Inflammatory macrophage treated with lipopolysaccharide for 4 hours (primary cell): ENCODE measurements around the gene DLG1.

Experiments used
- DNase-seq: peaks from one replicate; pipeline ENCODE4 v3.0.0-alpha.2; 2020

Gene DLG1

DNA sequence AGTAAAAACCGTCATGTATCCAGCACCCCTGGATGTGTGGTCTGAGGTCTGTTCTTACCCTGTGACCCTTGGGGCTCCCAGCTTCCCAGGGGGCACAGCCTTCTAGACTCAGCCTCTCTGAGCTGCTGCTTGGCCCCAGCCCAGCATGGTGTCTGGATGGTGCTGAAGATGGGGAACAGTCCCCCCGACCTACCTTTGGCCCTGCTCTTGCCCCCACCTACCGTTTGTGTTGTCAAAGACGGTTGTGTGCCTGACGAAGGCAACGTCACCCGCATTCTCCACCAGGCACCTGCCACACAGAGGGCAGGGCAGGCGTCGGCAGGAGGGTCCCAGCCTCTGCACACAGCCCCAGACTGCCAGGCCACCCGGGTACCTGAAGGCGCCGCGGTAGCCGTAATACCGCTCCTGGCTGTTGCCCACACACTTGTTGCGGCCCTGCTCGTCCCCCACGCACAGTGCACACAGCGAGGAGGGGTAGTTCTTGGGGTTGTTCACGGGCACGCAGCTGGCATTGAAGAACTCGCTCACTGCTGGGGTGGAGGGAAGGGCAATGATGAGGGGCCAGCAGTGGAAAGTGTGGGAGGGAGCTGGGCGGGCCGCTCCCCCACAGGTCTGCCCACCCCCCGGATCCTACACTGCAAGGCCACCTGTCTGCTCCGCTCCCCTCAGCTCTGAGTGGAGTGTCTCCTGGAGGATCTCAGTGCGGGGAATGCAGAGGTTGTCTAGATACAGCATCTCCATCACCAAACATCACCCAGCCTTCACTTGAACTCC lies 289.8 kb downstream of the DLG1 start:
- no peak for DNase-seq

DNA sequence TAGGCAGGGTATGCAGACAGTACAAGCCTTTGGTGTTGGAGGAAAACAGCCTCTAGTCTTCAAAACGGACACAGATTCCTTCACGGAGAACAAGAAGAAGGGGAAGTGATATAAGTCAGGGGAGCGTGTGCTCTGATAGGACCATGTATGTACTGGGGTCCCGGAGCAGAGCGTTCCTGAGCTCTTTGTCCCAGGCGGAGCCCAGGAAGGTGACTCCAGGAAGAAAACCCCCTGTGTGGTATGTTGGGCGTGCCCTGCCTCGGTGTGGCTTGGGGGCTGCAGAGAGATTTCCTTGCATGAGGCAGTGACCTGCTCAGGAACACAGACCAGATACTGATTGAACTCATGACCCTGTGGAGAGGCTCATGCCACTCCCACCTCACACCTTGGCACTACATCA lies 290.5 kb downstream of the DLG1 start:
- DNase-seq = no peak

DNA sequence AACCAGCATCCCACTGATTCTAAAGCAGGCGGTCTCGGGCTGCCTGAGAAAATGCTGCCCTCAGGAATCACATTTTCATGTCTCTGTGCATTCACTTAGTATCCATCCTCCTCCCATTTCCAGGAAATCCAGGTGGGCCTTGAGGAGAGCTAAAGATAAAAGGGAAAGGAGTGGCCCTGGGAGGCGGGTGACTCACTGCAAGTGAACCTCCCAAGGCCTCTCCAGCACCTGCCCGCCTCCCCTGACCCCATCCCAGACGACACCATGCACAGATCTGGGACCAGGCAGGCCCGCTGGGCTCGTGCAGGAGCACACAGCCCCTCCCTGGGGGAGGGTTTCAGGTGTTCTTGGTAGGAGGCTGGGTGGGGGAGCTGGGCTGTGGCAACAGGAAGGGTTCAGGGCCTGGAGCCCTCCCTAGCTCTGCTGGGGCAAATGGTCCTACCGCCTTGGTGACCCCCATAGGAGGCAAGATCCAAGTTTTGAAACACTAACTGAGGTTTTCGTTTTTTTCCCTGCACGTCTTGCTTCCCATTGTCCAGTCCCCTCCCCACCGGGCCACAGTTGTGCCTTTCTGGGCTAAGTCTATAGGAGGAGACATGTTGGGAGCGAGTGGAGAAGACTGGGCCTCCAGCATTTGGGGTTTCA lies 291.0 kb downstream of the DLG1 start:
- no peak for DNase-seq

DNA sequence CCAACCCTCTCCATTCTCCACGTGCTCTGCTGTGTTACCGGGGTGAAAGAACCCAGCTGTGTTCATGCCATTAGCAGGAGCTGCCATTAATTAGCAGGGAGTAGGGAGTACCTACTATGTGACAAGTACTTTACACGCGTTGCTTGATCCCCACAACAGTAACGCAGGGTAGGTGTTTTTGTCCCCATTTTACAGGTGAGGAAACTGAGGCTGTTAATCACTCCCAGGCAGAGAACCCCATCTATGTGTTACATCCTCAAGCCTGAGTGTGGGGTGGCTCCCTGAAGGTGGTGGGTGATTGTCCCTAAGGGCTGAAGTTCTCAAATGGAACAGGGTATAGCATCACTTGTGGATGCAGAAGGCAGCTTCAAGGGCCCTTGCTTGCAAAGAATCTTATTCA lies 291.6 kb downstream of the DLG1 start:
- DNase-seq = no peak

DNA sequence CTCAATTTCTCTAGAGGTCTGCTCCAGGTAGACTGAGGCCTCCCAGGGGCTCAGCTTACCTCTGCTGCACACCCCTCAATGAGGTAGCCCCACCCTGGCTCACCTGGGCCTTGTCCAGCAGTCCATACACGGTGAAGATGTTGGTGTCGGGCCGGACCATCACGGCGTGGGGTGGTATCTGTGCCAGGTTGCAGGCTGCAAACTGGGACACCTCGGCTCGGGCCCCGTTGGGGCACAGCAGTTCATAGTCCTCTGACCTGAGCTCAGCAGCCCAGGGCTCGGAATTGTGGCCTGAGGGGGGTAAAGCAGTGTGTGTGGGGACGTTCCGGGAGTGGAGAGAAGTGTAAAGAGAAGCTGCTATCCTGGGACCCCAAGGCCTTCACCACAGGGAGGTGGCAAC lies 292.0 kb downstream of the DLG1 start:
- no peak for DNase-seq

DNA sequence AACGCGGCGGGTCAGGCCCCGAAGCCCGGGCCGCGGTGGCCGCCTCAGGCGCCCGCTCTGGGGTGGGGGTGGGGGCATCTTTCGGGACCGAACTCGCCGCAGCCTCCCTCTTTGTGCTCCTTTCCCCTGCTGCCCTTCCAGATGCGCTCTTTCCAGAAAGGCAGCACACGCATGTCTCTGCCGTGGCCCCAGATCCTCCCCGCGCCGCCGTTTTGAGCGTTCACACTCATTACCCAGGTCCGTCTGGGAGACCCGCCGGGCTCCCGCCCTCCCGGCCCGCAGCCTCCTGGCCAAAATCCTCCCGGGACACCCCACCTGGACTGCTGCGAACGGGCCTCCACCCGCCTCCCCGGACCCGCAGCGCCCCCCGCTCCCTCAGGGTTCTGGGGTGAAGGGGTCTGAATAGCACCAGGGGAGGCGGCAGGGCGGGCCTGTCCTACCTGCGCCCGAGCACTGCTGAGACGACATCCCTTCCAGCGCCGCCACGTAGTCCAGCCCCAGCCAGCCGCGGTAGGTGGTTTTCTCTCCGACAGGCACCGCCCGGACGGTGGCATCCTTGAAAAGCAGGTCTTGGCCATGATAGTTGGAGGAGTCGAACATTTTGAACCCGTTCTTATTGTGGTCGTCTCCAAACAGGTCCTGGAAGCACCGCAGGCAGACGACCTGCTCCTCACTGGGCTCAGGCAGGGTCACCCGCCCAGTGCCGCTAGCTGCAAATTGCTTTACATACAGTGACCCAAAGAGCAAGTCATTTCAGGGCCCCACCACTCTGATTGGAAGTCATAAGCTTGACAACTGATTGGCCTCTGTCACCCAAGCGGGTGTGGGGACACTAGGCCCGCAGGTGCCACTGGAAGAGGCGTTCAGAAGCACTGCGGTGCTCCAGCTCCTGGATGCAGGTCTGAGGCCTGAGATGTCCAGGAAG lies 294.7 kb downstream of the DLG1 start:
- DNase-seq = no peak

DNA sequence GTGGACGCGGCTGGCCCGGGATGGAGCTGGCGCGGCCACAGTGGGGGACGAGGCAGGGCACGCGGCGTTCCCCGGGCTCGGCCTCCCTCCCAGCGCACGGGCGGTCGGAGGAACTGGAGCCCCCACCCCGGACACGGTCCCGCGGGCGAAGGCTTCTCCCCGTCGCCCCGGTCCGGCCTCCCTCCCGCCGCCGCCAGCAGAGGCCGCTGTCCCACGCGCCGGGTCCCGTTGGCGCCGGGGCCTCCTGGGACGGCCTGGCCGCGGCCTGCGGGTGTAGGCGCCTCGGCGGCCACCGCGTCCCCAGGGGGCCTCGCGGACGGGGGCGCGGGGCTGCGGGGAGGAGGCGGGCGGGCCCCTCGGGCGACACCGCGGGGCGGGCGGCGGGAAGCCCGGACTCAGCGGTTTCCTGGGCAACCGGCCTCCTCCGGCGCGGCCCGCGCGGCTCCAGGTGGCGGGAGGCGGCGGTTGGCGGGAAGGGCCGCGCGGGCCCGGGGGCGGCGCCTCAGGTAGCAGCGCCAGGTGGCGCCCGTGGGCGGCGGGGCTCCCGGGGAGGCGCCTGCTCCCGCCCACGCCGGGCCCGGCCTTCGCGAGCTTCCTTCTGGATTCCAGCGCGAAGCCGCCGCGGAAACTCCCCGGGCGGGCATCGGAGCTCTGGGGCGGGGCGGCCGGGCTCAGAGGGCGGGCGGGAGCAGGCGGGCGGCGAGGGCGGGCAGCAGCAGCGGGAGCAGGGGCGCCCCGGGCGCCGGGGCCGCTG lies 295.5 kb downstream of the DLG1 start:
- peak; percentile 77 for DNase-seq

DNA sequence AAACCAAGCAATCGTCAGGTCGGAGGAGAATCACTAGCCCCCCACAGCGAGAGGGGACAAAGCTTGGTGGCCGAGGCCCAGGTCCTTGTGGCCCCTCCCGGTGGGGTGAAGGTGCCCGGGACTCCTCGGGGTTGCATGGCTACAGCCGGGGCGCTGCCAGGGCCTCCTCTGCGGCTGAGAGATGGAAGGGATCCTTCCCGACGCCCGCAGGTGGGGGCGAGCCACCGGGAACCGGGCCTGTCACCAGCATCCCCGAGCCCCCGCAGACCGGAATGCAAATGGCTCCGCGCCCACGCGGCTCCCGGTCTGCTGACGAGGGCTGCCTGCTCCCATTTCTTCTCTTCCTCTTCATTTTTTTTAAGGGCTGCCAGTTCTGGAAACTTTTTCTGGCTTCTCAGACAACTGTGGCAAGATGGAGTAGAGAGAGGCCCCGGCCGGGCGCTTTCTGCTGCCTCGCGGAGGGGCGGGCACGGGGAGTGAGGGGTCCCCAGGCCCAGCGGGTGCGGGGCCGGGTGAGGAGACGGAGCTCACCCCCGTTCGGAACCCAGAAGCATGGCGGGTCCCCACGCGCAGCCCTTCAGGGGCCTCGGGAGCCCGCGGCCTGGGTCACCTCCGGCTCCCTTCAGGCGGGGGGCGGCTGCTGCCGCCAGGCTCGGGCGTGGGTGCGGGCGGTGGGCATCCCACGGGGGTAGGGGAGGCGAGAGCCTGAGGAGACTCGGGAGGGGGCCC lies 296.3 kb downstream of the DLG1 start:
- peak; percentile 42 for DNase-seq

DNA sequence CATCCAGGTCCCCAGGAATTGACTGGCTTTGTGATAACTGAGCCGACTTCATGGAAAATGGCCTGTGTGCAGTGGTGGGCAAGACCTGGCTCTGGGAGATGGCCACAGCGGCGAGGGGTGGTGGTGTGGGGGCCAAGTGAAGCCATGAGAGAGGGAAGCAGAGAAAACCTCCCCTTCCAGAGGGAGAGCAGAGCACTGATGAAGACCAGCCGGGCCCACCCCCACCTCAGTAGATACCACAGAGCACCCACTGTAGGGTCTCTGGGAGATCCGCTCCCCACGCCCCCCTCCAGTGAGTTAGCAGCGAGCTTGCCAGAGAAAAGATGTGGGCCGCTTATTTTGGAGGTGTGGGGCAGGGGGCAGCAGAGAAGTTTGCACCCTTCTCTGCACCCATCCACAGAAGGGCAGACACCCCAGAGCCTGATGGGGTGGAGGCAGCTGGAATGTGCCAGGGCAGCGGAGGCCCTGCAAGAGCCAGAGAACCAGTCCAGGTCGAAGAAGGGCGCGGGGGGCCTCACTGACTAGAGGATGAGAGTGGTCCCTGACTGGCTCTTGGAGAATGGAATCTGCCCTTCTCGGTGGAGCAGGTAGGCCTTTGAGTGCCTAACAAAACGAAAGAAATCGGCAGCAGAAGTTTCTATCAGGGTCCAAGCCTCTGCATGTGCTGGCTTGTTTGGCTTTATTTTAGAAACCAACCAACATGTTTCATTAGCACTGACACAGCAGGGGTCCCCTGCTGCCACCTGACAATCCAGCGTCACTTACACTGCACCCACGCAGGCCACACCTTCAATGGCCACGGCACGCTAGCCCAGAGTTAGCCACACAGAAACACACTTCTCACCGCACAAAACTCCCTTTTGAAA lies 297.1 kb downstream of the DLG1 start:
- DNase-seq = no peak

DNA sequence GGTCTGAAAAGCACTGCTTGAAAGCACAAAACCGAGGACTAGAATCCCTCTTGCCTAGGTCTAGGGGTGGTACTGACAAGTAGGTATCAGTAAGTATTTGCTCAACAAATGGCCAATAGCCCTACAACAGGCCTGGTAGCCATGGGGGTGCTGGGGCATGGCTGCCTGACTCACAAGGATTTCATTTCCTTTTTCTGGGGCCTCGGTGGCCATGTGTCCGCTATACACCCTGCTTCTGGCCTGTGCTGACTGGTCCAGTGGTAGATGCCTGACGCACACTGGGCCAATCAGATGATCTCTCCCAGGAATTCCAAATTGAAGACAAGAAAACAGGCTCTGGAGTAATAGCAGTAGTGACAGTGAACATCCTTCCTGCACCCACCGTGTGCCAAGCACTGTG lies 298.2 kb downstream of the DLG1 start:
- DNase-seq = peak; percentile 63

DNA sequence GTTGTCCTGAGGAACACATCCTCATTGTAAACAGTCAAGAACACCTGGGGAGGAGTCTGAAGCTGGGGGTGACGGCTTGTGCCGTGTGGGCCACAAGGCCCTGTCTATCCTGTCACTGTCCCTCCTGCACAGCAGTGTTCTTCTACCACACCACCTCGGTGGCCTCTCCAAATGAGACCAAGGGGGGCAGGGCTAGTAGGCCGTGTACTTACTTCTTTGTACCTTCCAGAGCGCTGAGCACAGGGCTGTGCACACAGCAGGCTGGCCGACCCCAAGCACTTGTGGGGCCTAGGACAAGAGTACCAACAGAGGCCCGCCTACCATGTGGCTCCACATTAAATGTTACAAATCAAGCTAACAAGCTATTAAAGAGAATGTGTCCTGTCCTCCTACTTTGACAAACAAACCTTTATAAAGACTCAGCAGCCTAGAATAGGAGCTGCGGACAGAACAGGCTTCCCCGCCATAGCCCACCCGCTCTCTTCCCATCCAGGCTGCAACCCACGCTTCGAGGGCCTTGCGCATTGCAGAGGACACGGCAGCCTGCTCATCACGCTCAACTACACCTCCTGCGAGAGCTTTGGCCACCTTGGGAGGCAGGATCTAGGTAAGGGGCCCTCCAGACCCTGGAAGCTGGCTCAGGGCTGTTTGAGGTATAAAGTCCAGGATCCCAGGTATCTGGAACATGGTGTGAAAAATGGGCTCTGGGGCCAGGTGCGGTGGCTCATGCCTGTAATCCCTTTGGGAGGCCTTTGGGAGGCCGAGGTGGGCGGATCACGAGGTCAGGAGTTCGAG lies 299.2 kb downstream of the DLG1 start:
- DNase-seq = no peak

DNA sequence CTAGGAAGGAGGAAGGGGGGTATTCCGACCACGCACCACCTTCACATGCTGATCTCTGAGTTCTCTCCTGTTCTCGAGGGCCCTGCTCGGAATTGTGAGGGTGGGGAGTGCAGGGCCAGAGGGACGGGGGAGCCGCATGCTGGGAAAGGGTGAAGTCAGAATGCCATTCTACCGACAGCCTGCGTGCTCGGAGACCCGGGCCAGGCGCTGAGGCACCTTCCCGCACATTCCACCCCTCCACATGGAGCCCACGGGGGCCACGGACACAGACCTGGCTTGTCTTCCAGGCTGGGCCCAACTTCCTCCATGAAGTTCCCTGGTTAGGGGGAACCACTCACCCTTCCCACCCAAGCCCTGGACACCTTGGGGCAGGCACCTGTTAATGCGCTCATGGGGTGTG lies 301.1 kb downstream of the DLG1 start:
- no peak for DNase-seq

DNA sequence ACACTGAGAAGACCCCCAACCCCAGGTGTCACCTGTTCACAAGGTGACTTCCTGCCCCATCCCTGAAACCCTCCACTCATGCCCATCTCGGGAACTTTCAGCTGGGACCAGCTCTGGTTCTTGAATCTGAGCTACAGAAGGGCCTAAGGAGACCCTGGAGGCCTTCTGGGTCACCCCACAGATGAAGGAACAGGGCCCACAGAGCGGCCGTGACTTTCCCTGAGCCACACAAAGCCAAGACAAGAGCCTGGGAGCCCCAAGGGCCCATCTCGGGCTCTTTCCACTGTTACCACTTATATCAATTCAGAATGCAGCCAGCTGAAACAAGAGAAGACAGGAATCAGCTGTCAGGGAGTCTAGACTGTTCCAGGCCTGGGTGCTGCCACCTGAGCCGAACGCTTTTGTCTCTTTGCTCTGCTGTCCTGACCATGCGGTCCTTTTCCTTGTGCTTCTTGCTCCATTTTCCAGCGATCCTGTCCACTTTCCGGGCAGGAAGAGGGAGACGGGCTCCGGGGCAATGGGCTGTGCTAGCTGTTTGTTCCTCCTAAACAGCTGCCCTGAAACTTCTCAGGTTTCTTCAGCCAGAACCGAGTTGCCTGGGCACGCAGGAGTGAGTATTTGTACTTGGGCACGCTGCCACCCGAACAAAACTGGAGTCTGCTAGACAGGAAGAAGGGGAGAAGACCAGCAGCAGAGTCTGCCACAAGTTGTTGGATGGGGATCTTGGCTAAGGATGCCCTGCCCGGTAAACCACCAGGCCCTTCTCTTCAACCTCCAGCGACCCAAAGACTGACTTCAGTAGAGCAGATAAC lies 301.8 kb downstream of the DLG1 start:
- no peak for DNase-seq

DNA sequence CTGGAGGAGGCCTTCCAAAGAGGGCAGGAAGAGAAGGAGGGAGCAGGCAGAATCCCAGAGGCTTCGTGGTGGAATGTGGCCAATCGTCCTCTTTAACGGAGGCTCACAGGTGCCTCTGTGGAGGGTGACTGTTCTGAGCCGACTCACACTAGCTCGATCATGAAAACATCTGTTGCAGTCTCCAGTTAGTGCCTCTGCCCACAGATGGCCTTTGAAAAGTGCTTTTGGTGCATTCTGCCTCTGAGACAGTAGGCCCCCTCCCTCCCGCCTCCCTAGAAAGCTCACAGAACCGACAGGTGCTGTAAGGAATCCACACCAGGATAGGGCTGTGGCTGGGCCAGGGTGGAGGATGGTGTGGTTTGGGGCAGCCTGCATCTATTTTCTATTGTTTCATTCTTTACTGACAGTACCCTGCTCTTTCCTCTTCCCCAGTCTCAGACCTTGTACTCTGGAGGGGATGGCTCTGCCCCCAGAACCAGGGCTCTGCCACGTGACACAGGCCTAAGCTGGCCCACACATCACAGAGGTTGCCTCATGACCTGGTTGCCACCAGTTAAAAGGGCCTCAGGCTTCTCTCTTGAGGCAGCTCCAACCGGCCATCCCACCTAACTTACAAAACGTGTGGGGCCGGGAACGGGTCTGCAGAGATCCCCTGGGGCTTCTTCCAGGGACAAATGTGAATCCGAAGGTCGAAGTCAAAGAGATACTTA lies 302.6 kb downstream of the DLG1 start:
- no peak for DNase-seq

DNA sequence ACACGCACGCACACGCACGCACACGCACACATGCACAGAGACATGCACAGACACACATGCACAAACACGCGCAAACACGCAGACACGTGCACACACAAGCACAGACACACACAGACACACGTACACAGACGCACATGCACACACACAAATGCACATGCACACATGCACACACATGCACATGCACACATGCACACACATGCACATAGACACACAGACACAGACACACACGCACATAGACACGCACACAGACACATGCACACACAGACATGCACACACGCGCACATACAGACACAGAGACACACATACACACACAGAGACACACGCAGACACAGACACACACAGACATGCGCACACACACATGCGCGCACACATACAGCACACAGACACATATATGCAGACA lies 303.4 kb downstream of the DLG1 start:
- no peak for DNase-seq

DNA sequence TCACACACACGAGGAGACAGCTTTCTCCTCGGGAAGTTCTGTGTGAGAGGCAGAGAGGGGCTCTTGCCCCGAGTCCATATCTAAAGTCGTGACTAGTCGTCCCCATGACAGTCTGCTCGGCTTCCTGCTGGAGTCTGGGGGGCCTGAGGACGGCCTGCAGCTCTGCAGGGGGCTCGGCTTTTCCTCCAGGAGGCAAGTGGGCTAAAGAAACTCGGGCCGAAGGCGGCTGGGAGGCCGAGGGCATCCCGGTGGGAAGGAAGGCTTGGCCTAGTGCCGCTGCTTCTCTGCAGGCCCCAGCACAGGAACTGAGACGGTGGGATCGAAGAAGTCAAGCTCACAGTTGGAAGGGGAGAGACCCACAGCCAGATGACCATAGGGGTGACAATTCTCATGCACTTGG lies 304.4 kb downstream of the DLG1 start:
- DNase-seq = no peak
